ENCODE measurements around the gene RBKS. TPM values are rescaled to one million over a fixed set of nuclear protein-coding genes. Genes with fewer than 3 reads are reported as not detected.

RBKS gene
- total and polyA plus RNA-seq, 2 of the 13 experiments (the other 11 are each of a cell fraction or from before 2014, with no cell fraction given) = 7.7 to 8.3 TPM

DNA sequence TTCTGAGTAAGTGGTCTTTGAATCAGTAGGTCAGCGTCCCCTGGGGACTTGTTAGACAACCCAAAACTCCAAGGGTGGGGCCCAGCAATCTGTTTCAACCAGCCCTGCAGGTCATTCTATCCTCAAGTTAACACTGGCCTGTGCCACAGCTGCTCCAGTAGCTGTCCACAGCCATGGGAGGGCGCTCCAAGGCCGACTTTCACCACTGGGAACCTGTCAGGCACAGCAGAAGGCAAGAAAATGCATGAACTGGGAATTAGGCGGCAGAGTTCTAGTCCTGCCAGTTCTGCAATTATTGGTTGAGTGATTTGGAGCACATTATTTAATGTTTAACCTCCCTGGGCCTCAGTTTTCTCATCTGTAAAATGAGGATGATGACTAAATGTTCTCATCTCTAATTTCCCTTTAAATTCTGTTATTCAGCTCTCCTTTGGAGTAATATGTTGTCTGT lies 136.0 kb downstream of the RBKS start (continued):
- peak; percentile 49; the same call in 1 of the 2 replicates for TF ChIP-seq BCL6 (CRISPR knock-in tag; IDR thresholded peaks at IDR 0.05)
- TF ChIP-seq ZFYVE20 (CRISPR knock-in tag; IDR thresholded peaks at IDR 0.05; ENCODE audit: borderline replicate concordance, low read depth) = no peak
- TF ChIP-seq DRAP1 (CRISPR knock-in tag; IDR thresholded peaks at IDR 0.05) = 0 out of 2 replicates have a peak, but pooled peaks have one; percentile 39
- no peak for TF ChIP-seq HOXA9 (CRISPR knock-in tag; IDR thresholded peaks at IDR 0.05; ENCODE audit: borderline replicate concordance)
- no peak for TF ChIP-seq E2F1 (CRISPR knock-in tag; IDR thresholded peaks at IDR 0.05)
- TF ChIP-seq ZSCAN29 (CRISPR knock-in tag; conservative IDR thresholded peaks at IDR 0.05) = no peak
- no peak for TF ChIP-seq ATF3 (CRISPR knock-in tag; IDR thresholded peaks at IDR 0.05)
- TF ChIP-seq ZNF510 (CRISPR knock-in tag; IDR thresholded peaks at IDR 0.05; ENCODE audit: low read depth) = no peak
- no peak for TF ChIP-seq ZNF33B (CRISPR knock-in tag; IDR thresholded peaks at IDR 0.05)
- peak; percentile 87; the same call in 1 of the 2 replicates for TF ChIP-seq ZNF414 (CRISPR knock-in tag; IDR thresholded peaks at IDR 0.05)
- peak; percentile 42; the same call in 1 of the 2 replicates for TF ChIP-seq RCOR2 (CRISPR knock-in tag; IDR thresholded peaks at IDR 0.05)
- TF ChIP-seq, protein P1, sequence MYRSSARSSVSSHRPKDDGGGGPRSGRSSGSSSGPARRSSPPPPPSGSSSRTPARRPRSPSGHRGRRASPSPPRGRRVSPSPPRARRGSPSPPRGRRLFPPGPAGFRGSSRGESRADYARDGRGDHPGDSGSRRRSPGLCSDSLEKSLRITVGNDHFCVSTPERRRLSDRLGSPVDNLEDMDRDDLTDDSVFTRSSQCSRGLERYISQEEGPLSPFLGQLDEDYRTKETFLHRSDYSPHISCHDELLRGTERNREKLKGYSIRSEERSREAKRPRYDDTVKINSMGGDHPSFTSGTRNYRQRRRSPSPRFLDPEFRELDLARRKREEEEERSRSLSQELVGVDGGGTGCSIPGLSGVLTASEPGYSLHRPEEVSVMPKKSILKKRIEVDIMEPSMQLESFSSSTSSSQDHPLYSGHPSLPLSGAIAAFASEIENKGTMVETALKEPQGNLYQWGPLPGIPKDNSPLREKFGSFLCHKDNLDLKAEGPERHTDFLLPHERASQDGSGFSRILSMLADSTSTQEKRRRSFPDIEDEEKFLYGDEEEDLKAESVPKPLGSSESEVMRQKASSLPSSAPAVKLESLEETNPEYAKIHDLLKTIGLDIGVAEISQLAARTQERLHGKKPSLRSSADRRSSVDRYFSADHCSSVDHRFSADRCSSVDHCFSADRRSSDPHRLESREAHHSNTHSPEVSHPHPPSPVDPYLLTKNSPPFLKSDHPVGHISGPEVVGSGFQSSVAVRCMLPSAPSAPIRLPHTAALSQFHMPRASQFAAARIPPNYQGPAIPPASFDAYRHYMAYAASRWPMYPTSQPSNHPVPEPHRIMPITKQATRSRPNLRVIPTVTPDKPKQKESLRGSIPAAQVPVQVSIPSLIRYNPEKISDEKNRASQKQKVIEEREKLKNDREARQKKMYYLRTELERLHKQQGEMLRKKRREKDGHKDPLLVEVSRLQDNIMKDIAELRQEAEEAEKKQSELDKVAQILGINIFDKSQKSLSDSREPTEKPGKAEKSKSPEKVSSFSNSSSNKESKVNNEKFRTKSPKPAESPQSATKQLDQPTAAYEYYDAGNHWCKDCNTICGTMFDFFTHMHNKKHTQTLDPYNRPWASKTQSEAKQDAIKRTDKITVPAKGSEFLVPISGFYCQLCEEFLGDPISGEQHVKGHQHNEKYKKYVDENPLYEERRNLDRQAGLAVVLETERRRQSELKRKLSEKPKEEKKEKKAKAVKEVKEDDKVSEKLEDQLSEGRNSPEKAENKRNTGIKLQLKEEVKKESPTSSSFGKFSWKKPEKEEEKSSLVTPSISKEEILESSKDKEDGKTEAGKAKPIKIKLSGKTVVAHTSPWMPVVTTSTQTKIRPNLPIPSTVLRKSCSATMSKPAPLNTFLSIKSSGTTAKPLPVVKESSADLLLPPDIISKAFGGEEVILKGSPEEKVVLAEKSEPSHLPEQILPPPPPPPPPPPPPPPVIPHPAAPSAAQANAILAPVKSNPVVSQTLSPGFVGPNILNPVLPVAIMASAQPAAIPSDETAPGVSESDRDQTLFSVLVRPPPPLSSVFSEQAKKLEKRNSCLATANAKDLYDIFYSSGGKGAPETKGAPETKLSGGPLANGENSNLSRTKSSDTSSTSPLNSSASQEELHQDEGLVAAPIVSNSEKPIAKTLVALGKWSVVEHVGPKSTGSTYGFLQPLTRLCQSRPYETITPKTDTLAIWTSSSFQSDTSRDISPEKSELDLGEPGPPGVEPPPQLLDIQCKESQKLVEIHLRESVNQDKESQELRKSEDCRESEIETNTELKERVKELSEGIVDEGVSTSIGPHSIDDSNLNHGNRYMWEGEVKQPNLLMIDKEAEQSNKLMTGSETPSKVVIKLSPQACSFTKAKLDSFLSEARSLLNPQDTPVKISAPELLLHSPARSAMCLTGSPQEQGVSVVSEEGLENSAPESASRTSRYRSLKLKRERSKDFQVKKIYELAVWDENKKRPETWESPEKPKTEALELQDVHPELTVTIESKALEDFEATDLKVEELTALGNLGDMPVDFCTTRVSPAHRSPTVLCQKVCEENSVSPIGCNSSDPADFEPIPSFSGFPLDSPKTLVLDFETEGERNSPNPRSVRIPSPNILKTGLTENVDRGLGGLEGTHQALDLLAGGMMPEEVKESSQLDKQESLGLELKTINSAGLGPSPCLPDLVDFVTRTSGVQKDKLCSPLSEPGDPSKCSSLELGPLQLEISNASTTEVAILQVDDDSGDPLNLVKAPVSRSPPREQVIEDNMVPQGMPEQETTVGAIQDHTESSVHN (CRISPR knock-in tag; IDR thresholded peaks at IDR 0.05) = no peak
- TF ChIP-seq DNMT3B (CRISPR knock-in tag; conservative IDR thresholded peaks at IDR 0.05) = no peak
- TF ChIP-seq CENPX (CRISPR knock-in tag; IDR thresholded peaks at IDR 0.05) = no peak
- TF ChIP-seq RARA (CRISPR knock-in tag; IDR thresholded peaks at IDR 0.05) = peak; percentile 28; the same call in 1 of the 2 replicates
- TF ChIP-seq, protein P2, sequence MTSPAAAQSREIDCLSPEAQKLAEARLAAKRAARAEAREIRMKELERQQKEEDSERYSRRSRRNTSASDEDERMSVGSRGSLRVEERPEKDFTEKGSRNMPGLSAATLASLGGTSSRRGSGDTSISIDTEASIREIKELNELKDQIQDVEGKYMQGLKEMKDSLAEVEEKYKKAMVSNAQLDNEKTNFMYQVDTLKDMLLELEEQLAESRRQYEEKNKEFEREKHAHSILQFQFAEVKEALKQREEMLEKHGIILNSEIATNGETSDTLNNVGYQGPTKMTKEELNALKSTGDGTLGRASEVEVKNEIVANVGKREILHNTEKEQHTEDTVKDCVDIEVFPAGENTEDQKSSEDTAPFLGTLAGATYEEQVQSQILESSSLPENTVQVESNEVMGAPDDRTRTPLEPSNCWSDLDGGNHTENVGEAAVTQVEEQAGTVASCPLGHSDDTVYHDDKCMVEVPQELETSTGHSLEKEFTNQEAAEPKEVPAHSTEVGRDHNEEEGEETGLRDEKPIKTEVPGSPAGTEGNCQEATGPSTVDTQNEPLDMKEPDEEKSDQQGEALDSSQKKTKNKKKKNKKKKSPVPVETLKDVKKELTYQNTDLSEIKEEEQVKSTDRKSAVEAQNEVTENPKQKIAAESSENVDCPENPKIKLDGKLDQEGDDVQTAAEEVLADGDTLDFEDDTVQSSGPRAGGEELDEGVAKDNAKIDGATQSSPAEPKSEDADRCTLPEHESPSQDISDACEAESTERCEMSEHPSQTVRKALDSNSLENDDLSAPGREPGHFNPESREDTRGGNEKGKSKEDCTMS (CRISPR knock-in tag; conservative IDR thresholded peaks at IDR 0.05) = no peak

Data from HepG2 (cell line).